HL-60 (cell line): ENCODE results near the gene BZW2.

Source experiments
- POLR2AphosphoS5 ChIP-seq: IDR thresholded peaks from 2 replicates; pipeline ENCODE4 v1.6.1; 2012; ENCODE audit warnings: low read depth
- TF ChIP-seq, protein P1 (sequence below): IDR thresholded peaks from one replicate; pipeline ENCODE4 v1.5.1; 2011; ENCODE audit warnings: low read length, control low read depth, inconsistent platforms; ENCODE audit not compliant: insufficient read depth

DNA sequence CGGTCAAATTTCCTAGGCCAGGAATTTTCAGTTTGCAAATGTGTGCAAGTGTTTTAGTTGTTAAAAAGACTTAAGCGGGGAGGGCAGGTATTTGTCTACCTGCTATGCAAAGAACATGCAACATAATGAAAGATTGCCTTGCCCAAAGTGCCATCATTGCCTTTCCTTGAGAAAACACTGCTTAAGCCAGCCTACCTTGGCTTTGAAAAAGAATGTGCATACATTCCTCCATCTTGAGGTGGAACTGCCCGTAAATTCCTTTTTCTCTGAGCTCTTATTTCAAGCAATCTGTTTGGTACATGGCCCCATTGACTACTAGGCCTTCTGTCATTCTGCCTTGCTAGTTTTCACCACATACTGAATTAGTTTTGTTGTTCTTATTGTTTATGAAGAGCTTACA lies 29.3 kb downstream of the BZW2 start:
- no peak for TF ChIP-seq POLR2AphosphoS5
- TF ChIP-seq, protein P1, sequence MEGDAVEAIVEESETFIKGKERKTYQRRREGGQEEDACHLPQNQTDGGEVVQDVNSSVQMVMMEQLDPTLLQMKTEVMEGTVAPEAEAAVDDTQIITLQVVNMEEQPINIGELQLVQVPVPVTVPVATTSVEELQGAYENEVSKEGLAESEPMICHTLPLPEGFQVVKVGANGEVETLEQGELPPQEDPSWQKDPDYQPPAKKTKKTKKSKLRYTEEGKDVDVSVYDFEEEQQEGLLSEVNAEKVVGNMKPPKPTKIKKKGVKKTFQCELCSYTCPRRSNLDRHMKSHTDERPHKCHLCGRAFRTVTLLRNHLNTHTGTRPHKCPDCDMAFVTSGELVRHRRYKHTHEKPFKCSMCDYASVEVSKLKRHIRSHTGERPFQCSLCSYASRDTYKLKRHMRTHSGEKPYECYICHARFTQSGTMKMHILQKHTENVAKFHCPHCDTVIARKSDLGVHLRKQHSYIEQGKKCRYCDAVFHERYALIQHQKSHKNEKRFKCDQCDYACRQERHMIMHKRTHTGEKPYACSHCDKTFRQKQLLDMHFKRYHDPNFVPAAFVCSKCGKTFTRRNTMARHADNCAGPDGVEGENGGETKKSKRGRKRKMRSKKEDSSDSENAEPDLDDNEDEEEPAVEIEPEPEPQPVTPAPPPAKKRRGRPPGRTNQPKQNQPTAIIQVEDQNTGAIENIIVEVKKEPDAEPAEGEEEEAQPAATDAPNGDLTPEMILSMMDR: no peak
